GM19467 (cell line): ENCODE data around the gene MYMX.
A peak's percentile ranks its signal among the peaks of the same experiment; 100 is the strongest.

Experiments
- ATAC-seq: cut with Tn5 transposase; IDR thresholded peaks from one replicate; pipeline ENCODE4 v1.9.1; 2021; ENCODE audit warnings: mild to moderate bottlenecking, moderate library complexity; ENCODE audit not compliant: unreplicated experiment

The MYMX gene

GRCh38 chr6:44219053-44219814 lies 2.5 kb downstream of the MYMX start:
- peak; percentile 46 for ATAC-seq

GRCh38 chr6:44219815-44220784 lies 3.4 kb downstream of the MYMX start:
- ATAC-seq: no peak

- no peak for ATAC-seq
Observed at GRCh38 chr6:44220913-44221290, 4.2 kb downstream of the MYMX start.

GRCh38 chr6:44221291-44221960 lies 4.7 kb downstream of the MYMX start:
- no peak for ATAC-seq

- ATAC-seq: no peak
Observed at GRCh38 chr6:44221961-44222335, 5.2 kb downstream of the MYMX start.

- no peak for ATAC-seq
Observed at GRCh38 chr6:44222486-44223318, 6.0 kb downstream of the MYMX start.

GRCh38 chr6:44223319-44224028 lies 6.7 kb downstream of the MYMX start, which contains the start of gene SLC29A1:
TSS of gene SLC29A1 (plus strand) at chr6:44223595. CDS start at chr6:44227314, 3,719 bp downstream.
- peak; percentile 36 for ATAC-seq

- no peak for ATAC-seq
Observed at GRCh38 chr6:44224029-44224964, 7.6 kb downstream of the MYMX start.

- no peak for ATAC-seq
Observed at GRCh38 chr6:44224965-44225305, 8.2 kb downstream of the MYMX start.

GRCh38 chr6:44225579-44226325 lies 9.0 kb downstream of the MYMX start:
- no peak for ATAC-seq

GRCh38 chr6:44226368-44227147 lies 9.8 kb downstream of the MYMX start:
- ATAC-seq: no peak

GRCh38 chr6:44227148-44227793 lies 10.5 kb downstream of the MYMX start:
- ATAC-seq: no peak

- ATAC-seq: no peak
Observed at GRCh38 chr6:44228031-44228430, 11.3 kb downstream of the MYMX start.

GRCh38 chr6:44228433-44228832 lies 11.7 kb downstream of the MYMX start:
- ATAC-seq: no peak

GRCh38 chr6:44228836-44229235 lies 12.1 kb downstream of the MYMX start:
- ATAC-seq: no peak

GRCh38 chr6:44229376-44230033 lies 12.8 kb downstream of the MYMX start:
- no peak for ATAC-seq
